ENCODE data around the gene PHF21A. TPM values are rescaled to one million over a fixed set of nuclear protein-coding genes. Genes with fewer than 3 reads are reported as not detected.

The PHF21A gene
- total RNA-seq, 2 donors from 2014 or later: 47.2 to 53.9 TPM

GRCh38 chr11:46105926-46106325 lies 15.3 kb downstream of the PHF21A start:
- peaks cover 3% of the 10 kb centered on the region for H3K4me1 ChIP-seq (ENCODE audit: control insufficient read depth, insufficient read depth, low read length)
- Mint-ChIP-seq H3K4me1 (peaks cover 19% of the 10 kb centered on the region), H3K27ac (no peak overlapping the region), H3K27me3 (ENCODE audit: insufficient read depth) (no peaks in the 10 kb centered on the region), H3K4me3 (no peak overlapping the region), H3K36me3 (ENCODE audit: low read depth) (no peaks in the 10 kb centered on the region), H3K9me3 (no peaks in the 10 kb centered on the region)
- 88 to 100% methylated on average over 1 of the region's 2 CpGs for WGBS, 2 experiments (ENCODE audit: insufficient coverage in 1 of 2, insufficient read length in 1 of 2)
- H3K4me3 ChIP-seq (ENCODE audit: low read length): no peak overlapping the region
- H3K27ac ChIP-seq (ENCODE audit: low read depth, low read length): no peak overlapping the region
- H3K9ac ChIP-seq (ENCODE audit: extremely low read depth, low read length, poor library complexity, severe bottlenecking): no peak overlapping the region
- H3K9me3 ChIP-seq (ENCODE audit: control insufficient read depth, low read length): no peaks in the 10 kb centered on the region
- H3K27me3 ChIP-seq (ENCODE audit: control insufficient read depth, insufficient read depth, low read length, poor library complexity, severe bottlenecking): no peaks in the 10 kb centered on the region
- no peak for DNase-seq
- TF ChIP-seq CTCF (conservative IDR thresholded peaks at IDR 0.05): no peak
- no peaks in the 10 kb centered on the region for H3K36me3 ChIP-seq (ENCODE audit: control insufficient read depth, insufficient read depth, low read length)

- Mint-ChIP-seq H3K4me3 (no peak overlapping the region), H3K27ac (peak overlapping the region; percentile 56), H3K4me1 (peaks cover 19% of the 10 kb centered on the region), H3K9me3 (no peaks in the 10 kb centered on the region), H3K36me3 (ENCODE audit: low read depth) (no peaks in the 10 kb centered on the region), H3K27me3 (ENCODE audit: insufficient read depth) (no peaks in the 10 kb centered on the region)
- no peak for TF ChIP-seq CTCF (conservative IDR thresholded peaks at IDR 0.05)
- Histone ChIP-seq H3K27me3 (ENCODE audit: control insufficient read depth, insufficient read depth, low read length, poor library complexity, severe bottlenecking) (no peaks in the 10 kb centered on the region), H3K9ac (ENCODE audit: extremely low read depth, low read length, poor library complexity, severe bottlenecking) (no peak overlapping the region), H3K27ac (ENCODE audit: low read depth, low read length) (no peak overlapping the region), H3K9me3 (ENCODE audit: control insufficient read depth, low read length) (no peaks in the 10 kb centered on the region), H3K36me3 (ENCODE audit: control insufficient read depth, insufficient read depth, low read length) (no peaks in the 10 kb centered on the region), H3K4me1 (ENCODE audit: control insufficient read depth, insufficient read depth, low read length) (peaks cover 3% of the 10 kb centered on the region), H3K4me3 (ENCODE audit: low read length) (no peak overlapping the region)
- 72 to 74% methylated on average over 5 to 6 of the region's 6 CpGs for WGBS, 2 experiments (ENCODE audit: insufficient coverage in 1 of 2, insufficient read length in 1 of 2)
- no peak for DNase-seq
These were observed 16.1 kb downstream of the PHF21A start for GRCh38 chr11:46105134-46105628.

- Mint-ChIP-seq H3K27me3 (ENCODE audit: insufficient read depth) (no peaks in the 10 kb centered on the region), H3K4me1 (peaks cover 25% of the 10 kb centered on the region), H3K4me3 (no peak overlapping the region), H3K27ac (no peak overlapping the region), H3K36me3 (ENCODE audit: low read depth) (no peaks in the 10 kb centered on the region), H3K9me3 (no peaks in the 10 kb centered on the region)
- no peak for DNase-seq
- H3K4me3 ChIP-seq (ENCODE audit: low read length): no peak overlapping the region
- H3K9ac ChIP-seq (ENCODE audit: extremely low read depth, low read length, poor library complexity, severe bottlenecking): no peak overlapping the region
- no peaks in the 10 kb centered on the region for H3K9me3 ChIP-seq (ENCODE audit: control insufficient read depth, low read length)
- no peaks in the 10 kb centered on the region for H3K27me3 ChIP-seq (ENCODE audit: control insufficient read depth, insufficient read depth, low read length, poor library complexity, severe bottlenecking)
- peaks cover 3% of the 10 kb centered on the region for H3K4me1 ChIP-seq (ENCODE audit: control insufficient read depth, insufficient read depth, low read length)
- no peak overlapping the region for H3K27ac ChIP-seq (ENCODE audit: low read depth, low read length)
- H3K36me3 ChIP-seq (ENCODE audit: control insufficient read depth, insufficient read depth, low read length): no peaks in the 10 kb centered on the region
- peak; percentile 21 for TF ChIP-seq CTCF (conservative IDR thresholded peaks at IDR 0.05)
- 82 to 100% methylated on average over 1 to 6 of the region's 6 CpGs for WGBS, 2 experiments (ENCODE audit: insufficient coverage in 1 of 2, insufficient read length in 1 of 2)
These were observed 18.4 kb downstream of the PHF21A start for GRCh38 chr11:46102843-46103242.
